ENCODE measurements around the gene SORL1. TPM values are rescaled to one million over a fixed set of nuclear protein-coding genes. Genes with fewer than 3 reads are reported as not detected.

Gene SORL1
- total and polyA plus RNA-seq, 2 experiments from 2014 or later: 6.4 to 18.2 TPM

GRCh38 chr11:121514432-121515334 lies 62.6 kb downstream of the SORL1 start:
- Histone ChIP-seq H3K27me3 (no peaks in the 10 kb centered on the region), H3K9me3 (ENCODE audit: low read depth) (no peaks in the 10 kb centered on the region), H3K4me3 (no peak overlapping the region), H3K36me3 (no peaks in the 10 kb centered on the region), H3K27ac (no peak overlapping the region), H3K4me1 (ENCODE audit: low read depth) (no peaks in the 10 kb centered on the region)
- DNase-seq (ENCODE audit: low read depth in 1 of 2, low spot score in 1 of 2): no peak
- TF ChIP-seq CTCF (IDR thresholded peaks at IDR 0.05; ENCODE audit: low read depth, low read length): no peak

- Histone ChIP-seq H3K4me3 (no peak overlapping the region), H3K27ac (no peak overlapping the region), H3K36me3 (no peaks in the 10 kb centered on the region), H3K27me3 (no peaks in the 10 kb centered on the region), H3K9me3 (ENCODE audit: low read depth) (no peaks in the 10 kb centered on the region), H3K4me1 (ENCODE audit: low read depth) (no peaks in the 10 kb centered on the region)
- TF ChIP-seq CTCF (IDR thresholded peaks at IDR 0.05; ENCODE audit: low read depth, low read length): no peak
- DNase-seq (ENCODE audit: low read depth in 1 of 2, low spot score in 1 of 2): no peak
Measured at GRCh38 chr11:121515335-121515671, 63.2 kb downstream of the SORL1 start.

- no peaks in the 10 kb centered on the region for H3K4me1 ChIP-seq (ENCODE audit: low read depth)
Measured at GRCh38 chr11:121517996-121518395, 65.9 kb downstream of the SORL1 start.

GRCh38 chr11:121520243-121521144 lies 68.4 kb downstream of the SORL1 start:
- Histone ChIP-seq H3K4me3 (no peak overlapping the region), H3K9me3 (ENCODE audit: low read depth) (no peaks in the 10 kb centered on the region), H3K27me3 (no peaks in the 10 kb centered on the region), H3K4me1 (ENCODE audit: low read depth) (peaks cover 10% of the 10 kb centered on the region), H3K36me3 (no peaks in the 10 kb centered on the region), H3K27ac (no peak overlapping the region)
- TF ChIP-seq CTCF (IDR thresholded peaks at IDR 0.05; ENCODE audit: low read depth, low read length): no peak
- peak in 1 of 2 donors; percentile 92 for DNase-seq (ENCODE audit: low read depth in 1 of 2, low spot score in 1 of 2)

More at GRCh38 chr11:121517996-121518395, 65.9 kb downstream of the SORL1 start:
- Histone ChIP-seq H3K4me3 (no peak overlapping the region), H3K36me3 (no peaks in the 10 kb centered on the region), H3K9me3 (ENCODE audit: low read depth) (no peaks in the 10 kb centered on the region), H3K27me3 (no peaks in the 10 kb centered on the region), H3K27ac (no peak overlapping the region)
- no peak for TF ChIP-seq CTCF (IDR thresholded peaks at IDR 0.05; ENCODE audit: low read depth, low read length)
- no peak for DNase-seq (ENCODE audit: low read depth in 1 of 2, low spot score in 1 of 2)

- no peak overlapping the region for H3K4me3 ChIP-seq
- H3K27ac ChIP-seq: no peak overlapping the region
- no peaks in the 10 kb centered on the region for H3K9me3 ChIP-seq (ENCODE audit: low read depth)
- no peaks in the 10 kb centered on the region for H3K27me3 ChIP-seq
- H3K4me1 ChIP-seq (ENCODE audit: low read depth): peaks cover 10% of the 10 kb centered on the region
- no peaks in the 10 kb centered on the region for H3K36me3 ChIP-seq
- DNase-seq (ENCODE audit: low read depth in 1 of 2, low spot score in 1 of 2): no peak
- TF ChIP-seq CTCF (IDR thresholded peaks at IDR 0.05; ENCODE audit: low read depth, low read length): no peak
Measured at GRCh38 chr11:121521145-121522042, 69.3 kb downstream of the SORL1 start.

Measured in cardiac muscle cell (in vitro differentiated cells and primary cell).